ENCODE measurements around the gene ABCG8.
"Not testable (repeated sequence)": the region's sequence is repeated elsewhere in the genome, so short reads cannot be mapped to it uniquely, and the experiment has no call there.

Gene ABCG8

GRCh38 chr2:43874776-43875451, 36.1 kb downstream of the ABCG8 start:
- DNase-seq: no peak

- peak; percentile 44 for DNase-seq
These were observed 39.2 kb downstream of the ABCG8 start for GRCh38 chr2:43877782-43878464.

GRCh38 chr2:43879261-43879660, 40.5 kb downstream of the ABCG8 start:
- DNase-seq: peak; percentile 15

- DNase-seq: no peak
These were observed 41.7 kb downstream of the ABCG8 start for GRCh38 chr2:43880471-43880870.

- no peak for DNase-seq
These were observed 42.2 kb downstream of the ABCG8 start for GRCh38 chr2:43880952-43881351.

- DNase-seq: no peak
These were observed 43.5 kb downstream of the ABCG8 start for GRCh38 chr2:43882312-43882711.

GRCh38 chr2:43884689-43885088, 45.9 kb downstream of the ABCG8 start:
- no peak for DNase-seq

GRCh38 chr2:43885132-43885632, 46.4 kb downstream of the ABCG8 start:
- DNase-seq: no peak

- no peak for DNase-seq
These were observed 48.4 kb downstream of the ABCG8 start for GRCh38 chr2:43887176-43887575.

GRCh38 chr2:43889416-43889815, 50.6 kb downstream of the ABCG8 start:
- DNase-seq: no peak

GRCh38 chr2:43890855-43891254, 52.1 kb downstream of the ABCG8 start:
- DNase-seq: peak; percentile 5

GRCh38 chr2:43894743-43895142, 56.0 kb downstream of the ABCG8 start:
- DNase-seq: no peak

- no peak for DNase-seq
These were observed 58.1 kb downstream of the ABCG8 start for GRCh38 chr2:43896906-43897305.

GRCh38 chr2:43897492-43897891, 58.7 kb downstream of the ABCG8 start:
- no peak for DNase-seq

- DNase-seq: peak; percentile 5
These were observed 59.5 kb downstream of the ABCG8 start for GRCh38 chr2:43898134-43898837.

GRCh38 chr2:43898838-43899346, 60.1 kb downstream of the ABCG8 start:
- no peak for DNase-seq

- no peak for DNase-seq
These were observed 60.8 kb downstream of the ABCG8 start for GRCh38 chr2:43899589-43899988.

GRCh38 chr2:43905371-43905803, 66.6 kb downstream of the ABCG8 start:
- DNase-seq: no peak

GRCh38 chr2:43905871-43906270, 67.1 kb downstream of the ABCG8 start:
- no peak for DNase-seq

GRCh38 chr2:43906448-43907109, 67.8 kb downstream of the ABCG8 start:
- no peak for DNase-seq

- DNase-seq: not testable (repeated sequence)
These were observed 72.5 kb downstream of the ABCG8 start for GRCh38 chr2:43911136-43911790.

- DNase-seq: no peak
These were observed 85.7 kb downstream of the ABCG8 start for GRCh38 chr2:43924463-43924862.
